ENCODE data around the gene DNAH11. TPM values are rescaled to one million over a fixed set of nuclear protein-coding genes. Genes with fewer than 3 reads are reported as not detected.

Gene DNAH11
- total and polyA plus RNA-seq, 4 donors = 1.8 to 24.7 (median 8.1) TPM

- no peaks in the 10 kb centered on the region for H3K36me3 ChIP-seq (ENCODE audit: control insufficient read depth in 4 of 4, insufficient read depth in 4 of 4, low read length in 4 of 4)
- ATAC-seq (ENCODE audit: insufficient read depth, low FRiP score) (no peak), DNase-seq (peak in 2 of 3 donors; percentile 35 to 62)
- no peak overlapping the region for H3K4me3 ChIP-seq
- no peak overlapping the region for H3K9ac ChIP-seq (ENCODE audit: insufficient read depth in 1 of 2, low read length in 2 of 2)
- H3K9me3 ChIP-seq (ENCODE audit: control insufficient read depth in 4 of 4, insufficient read depth in 3 of 4, low read length in 3 of 4) = no peaks in the 10 kb centered on the region
- WGBS, 2 donors = 39 to 44% methylated on average over 3 of the region's 3 CpGs
- peaks cover 0 to 24% (median 6%) of the 10 kb centered on the region in 5 donors for H3K4me1 ChIP-seq (ENCODE audit: control insufficient read depth in 5 of 5, insufficient read depth in 5 of 5, low read length in 5 of 5)
- H3K27ac ChIP-seq (ENCODE audit: low read depth in 1 of 2, low read length in 1 of 2) = no peak overlapping the region
- no peak for TF ChIP-seq CTCF (IDR thresholded peaks at IDR 0.05; ENCODE audit: control extremely low read depth, extremely low read depth)
- peaks cover 0 to 36% (median 25%) of the 10 kb centered on the region in 3 donors for H3K27me3 ChIP-seq (ENCODE audit: control insufficient read depth in 3 of 3, insufficient read depth in 3 of 3, low read length in 2 of 3)
These were observed 4.7 kb downstream of the DNAH11 start for GRCh38 chr7:21547501-21547900.

- Histone ChIP-seq H3K27ac (ENCODE audit: low read depth in 1 of 2, low read length in 1 of 2) (no peak overlapping the region), H3K9ac (ENCODE audit: insufficient read depth in 1 of 2, low read length in 2 of 2) (no peak overlapping the region), H3K4me1 (ENCODE audit: control insufficient read depth in 5 of 5, insufficient read depth in 5 of 5, low read length in 5 of 5) (peaks cover 0 to 17% (median 0%) of the 10 kb centered on the region in 5 donors), H3K27me3 (ENCODE audit: control insufficient read depth in 3 of 3, insufficient read depth in 3 of 3, low read length in 2 of 3) (peaks cover 0 to 26% (median 19%) of the 10 kb centered on the region in 3 donors), H3K9me3 (ENCODE audit: control insufficient read depth in 4 of 4, insufficient read depth in 3 of 4, low read length in 3 of 4) (no peaks in the 10 kb centered on the region), H3K4me3 (no peak overlapping the region), H3K36me3 (ENCODE audit: control insufficient read depth in 4 of 4, insufficient read depth in 4 of 4, low read length in 4 of 4) (no peaks in the 10 kb centered on the region)
- no peak for ATAC-seq (ENCODE audit: insufficient read depth, low FRiP score)
- WGBS, 2 donors = 89 to 95% methylated on average over 3 of the region's 3 CpGs
- no peak for DNase-seq
- no peak for TF ChIP-seq CTCF (IDR thresholded peaks at IDR 0.05; ENCODE audit: control extremely low read depth, extremely low read depth)
These were observed 5.7 kb downstream of the DNAH11 start for GRCh38 chr7:21548491-21548890.

- ATAC-seq (ENCODE audit: insufficient read depth, low FRiP score) (no peak), DNase-seq (no peak)
These were observed 7.2 kb downstream of the DNAH11 start for GRCh38 chr7:21550076-21550475.

More at GRCh38 chr7:21550076-21550475, 7.2 kb downstream of the DNAH11 start:
- no peak for TF ChIP-seq CTCF (IDR thresholded peaks at IDR 0.05; ENCODE audit: control extremely low read depth, extremely low read depth)
- peaks cover 0 to 6% (median 0%) of the 10 kb centered on the region in 5 donors for H3K4me1 ChIP-seq (ENCODE audit: control insufficient read depth in 5 of 5, insufficient read depth in 5 of 5, low read length in 5 of 5)
- WGBS, 2 donors = 85 to 93% methylated on average over 3 of the region's 3 CpGs
- H3K36me3 ChIP-seq (ENCODE audit: control insufficient read depth in 4 of 4, insufficient read depth in 4 of 4, low read length in 4 of 4) = no peaks in the 10 kb centered on the region
- H3K27ac ChIP-seq (ENCODE audit: low read depth in 1 of 2, low read length in 1 of 2) = no peak overlapping the region
- no peak overlapping the region for H3K4me3 ChIP-seq
- H3K27me3 ChIP-seq (ENCODE audit: control insufficient read depth in 3 of 3, insufficient read depth in 3 of 3, low read length in 2 of 3) = peaks cover 0 to 14% (median 10%) of the 10 kb centered on the region in 3 donors
- no peak overlapping the region for H3K9ac ChIP-seq (ENCODE audit: insufficient read depth in 1 of 2, low read length in 2 of 2)
- no peaks in the 10 kb centered on the region for H3K9me3 ChIP-seq (ENCODE audit: control insufficient read depth in 4 of 4, insufficient read depth in 3 of 4, low read length in 3 of 4)

All from lung (tissue), 12 donors.